H9 (cell line): ENCODE data around the gene OFD1. TPM values are rescaled to one million over a fixed set of nuclear protein-coding genes. Genes with fewer than 3 reads are reported as not detected.

ENCODE experiments used
- DNase-seq: peaks from one replicate; pipeline ENCODE4 v3.0.0-alpha.2; 2017
- H2AFZ ChIP-seq: one replicate; pipeline ENCODE4 v1.6.1; 2013; ENCODE audit warnings: mild to moderate bottlenecking, low read length, control low read depth, moderate library complexity
- H2AK5ac ChIP-seq: 2 replicates; pipeline ENCODE4 v1.6.1; 2013; ENCODE audit warnings: low read length, control low read depth, mixed read lengths; ENCODE audit not compliant: insufficient read length
- H2BK120ac ChIP-seq: one replicate; pipeline ENCODE4 v1.6.1; 2013; ENCODE audit warnings: low read depth, mild to moderate bottlenecking, low read length, control low read depth, inconsistent platforms; ENCODE audit not compliant: poor library complexity, severe bottlenecking
- H2BK12ac ChIP-seq: 2 replicates; pipeline ENCODE4 v1.6.1; 2013; ENCODE audit warnings: low read length, control low read depth, mixed read lengths, low read depth; ENCODE audit not compliant: insufficient read length
- H2BK15ac ChIP-seq: 2 replicates; pipeline ENCODE4 v1.6.1; 2013; ENCODE audit warnings: low read depth, low read length, control low read depth
- H2BK20ac ChIP-seq: one replicate; pipeline ENCODE4 v1.6.1; 2013; ENCODE audit warnings: low read depth, mild to moderate bottlenecking, low read length, control low read depth, inconsistent platforms; ENCODE audit not compliant: poor library complexity, severe bottlenecking
- H2BK5ac ChIP-seq: 2 replicates; pipeline ENCODE4 v1.6.1; 2013; ENCODE audit warnings: low read length, control low read depth, mixed read lengths; ENCODE audit not compliant: insufficient read length
- H3K14ac ChIP-seq: 2 replicates; pipeline ENCODE4 v1.6.1; 2013; ENCODE audit warnings: low read length, control low read depth; ENCODE audit not compliant: insufficient read depth
- H3K18ac ChIP-seq: 2 replicates; pipeline ENCODE4 v1.6.1; 2013; ENCODE audit warnings: low read depth, mild to moderate bottlenecking, mixed read lengths, low read length, control low read depth; ENCODE audit not compliant: insufficient read length
- H3K23ac ChIP-seq: 2 replicates; pipeline ENCODE4 v1.6.1; 2013; ENCODE audit warnings: low read length, control low read depth, mixed read lengths, low read depth; ENCODE audit not compliant: insufficient read length
- H3K23me2 ChIP-seq: 2 replicates; pipeline ENCODE4 v1.6.1; 2013; ENCODE audit warnings: low read depth, mild to moderate bottlenecking, mixed read lengths, low read length, control low read depth; ENCODE audit not compliant: insufficient read length, poor library complexity, severe bottlenecking
- H3K27ac ChIP-seq: 2 replicates; pipeline ENCODE4 v1.5.1; 2013; ENCODE audit warnings: low read length, control low read depth, mixed read lengths, low read depth; ENCODE audit not compliant: insufficient read length
- H3K27me3 ChIP-seq: 2 replicates; pipeline ENCODE4 v1.6.1; 2013; ENCODE audit warnings: low read length, control low read depth, inconsistent platforms; ENCODE audit not compliant: insufficient read depth
- H3K4ac ChIP-seq: 2 replicates; pipeline ENCODE4 v1.6.1; 2013; ENCODE audit warnings: low read depth, mild to moderate bottlenecking, control low read depth, inconsistent platforms, low read length, moderate library complexity
- H3K4me1 ChIP-seq: 2 replicates; pipeline ENCODE4 v1.6.1; 2013; ENCODE audit warnings: low read length, control low read depth, inconsistent platforms; ENCODE audit not compliant: insufficient read depth
- H3K4me2 ChIP-seq: 2 replicates; pipeline ENCODE4 v1.6.1; 2013; ENCODE audit warnings: low read length, control low read depth, mixed read lengths; ENCODE audit not compliant: insufficient read length, insufficient read depth
- H3K56ac ChIP-seq: 2 replicates; pipeline ENCODE4 v1.6.1; 2013; ENCODE audit warnings: low read depth, mild to moderate bottlenecking, mixed read lengths, low read length, control low read depth; ENCODE audit not compliant: insufficient read length
- H3K79me1 ChIP-seq: 2 replicates; pipeline ENCODE4 v1.6.1; 2013; ENCODE audit warnings: low read depth, mild to moderate bottlenecking, moderate library complexity, low read length, control low read depth, inconsistent platforms; ENCODE audit not compliant: insufficient read depth, poor library complexity, severe bottlenecking
- H3K79me2 ChIP-seq: 2 replicates; pipeline ENCODE4 v1.6.1; 2013; ENCODE audit warnings: low read length, control low read depth, inconsistent platforms; ENCODE audit not compliant: insufficient read depth
- H3K9ac ChIP-seq: 2 replicates; pipeline ENCODE4 v1.6.1; 2013; ENCODE audit warnings: low read length, control low read depth, mixed read lengths; ENCODE audit not compliant: insufficient read length; ENCODE audit errors: extremely low read depth
- H3K9me3 ChIP-seq: one replicate; pipeline ENCODE4 v1.6.1; 2013; ENCODE audit warnings: low read depth, low read length, inconsistent platforms; ENCODE audit not compliant: control insufficient read depth
- H3T11ph ChIP-seq: one replicate; pipeline ENCODE4 v1.6.1; 2013; ENCODE audit warnings: mild to moderate bottlenecking, low read length, control low read depth, inconsistent platforms
- H4K20me1 ChIP-seq: one replicate; pipeline ENCODE4 v1.6.1; 2013; ENCODE audit not compliant: control insufficient read depth, insufficient read length, insufficient read depth
- H4K5ac ChIP-seq: 2 replicates; pipeline ENCODE4 v1.6.1; 2013; ENCODE audit warnings: low read depth, mild to moderate bottlenecking, mixed read lengths, low read length, control low read depth; ENCODE audit not compliant: insufficient read length
- H4K8ac ChIP-seq: replicated peaks from 2 replicates; pipeline ENCODE4 v1.6.1; 2013; ENCODE audit warnings: low read length, control low read depth, mixed read lengths, low read depth; ENCODE audit not compliant: insufficient read length
- H4K91ac ChIP-seq: 2 replicates; pipeline ENCODE4 v1.6.1; 2013; ENCODE audit warnings: low read depth, mild to moderate bottlenecking, moderate library complexity, mixed read lengths, low read length, control low read depth; ENCODE audit not compliant: insufficient read length
- H3K27ac Mint-ChIP-seq, 3 experiments: 2 replicates in 2 of 3; 3 replicates in 1 of 3; pipeline ENCODE4 v1.8.0; 2020 to 2021; ENCODE audit warnings: mixed read lengths in 3 of 3, mild to moderate bottlenecking in 1 of 3, moderate library complexity in 1 of 3
- H3K27me3 Mint-ChIP-seq: 2 replicates; pipeline ENCODE4 v1.8.0; 2021; ENCODE audit warnings: low read depth, mild to moderate bottlenecking, moderate library complexity, mixed read lengths
- H3K36me3 Mint-ChIP-seq, 3 experiments: 2 replicates in 2 of 3; 3 replicates in 1 of 3; pipeline ENCODE4 v1.8.0; 2020 to 2021; ENCODE audit warnings: low read depth in 3 of 3, mixed read lengths in 3 of 3; ENCODE audit not compliant: insufficient read depth in 1 of 3
- H3K4me1 Mint-ChIP-seq, 2 experiments: 2 replicates each; pipeline ENCODE4 v1.8.0; 2020; ENCODE audit warnings: mixed read lengths in 2 of 2
- H3K4me3 Mint-ChIP-seq, 2 experiments: 2 replicates in 1 of 2; 3 replicates in 1 of 2; pipeline ENCODE4 v1.8.0; 2020 to 2021; ENCODE audit warnings: mild to moderate bottlenecking in 2 of 2, mixed read lengths in 2 of 2, moderate library complexity in 1 of 2
- H3K9me3 Mint-ChIP-seq, 2 experiments: 2 replicates in 1 of 2; 3 replicates in 1 of 2; pipeline ENCODE4 v1.8.0; 2020; ENCODE audit warnings: mild to moderate bottlenecking in 2 of 2, mixed read lengths in 2 of 2, moderate library complexity in 1 of 2
- WGBS: extraction: QIAGEN DNeasy Blood & Tissue Kit; methylation state at CpG from one replicate; pipeline ENCODE4 v1.1.7; 2013; ENCODE audit warnings: missing lambda C conversion rate, low lambda C conversion rate, mixed read lengths; ENCODE audit not compliant: insufficient read length; ENCODE audit errors: extremely low coverage; 5-methylcytosine and 5-hydroxymethylcytosine counted together
- total RNA-seq: library from RNA; stranded (reverse); gene quantifications from 2 replicates; pipeline ENCODE4 v1.2.1, GENCODE V29; 2021
- TF ChIP-seq, protein P1 (sequence below): fragments of 200-600 bp; sonication (generic); conservative IDR thresholded peaks from 3 replicates; pipeline ENCODE4 v1.8.0; 2021; ENCODE audit warnings: antibody characterized with exemption, mild to moderate bottlenecking

Gene OFD1
- total RNA-seq, 1 experiment from 2014 or later: 36.0 TPM

DNA sequence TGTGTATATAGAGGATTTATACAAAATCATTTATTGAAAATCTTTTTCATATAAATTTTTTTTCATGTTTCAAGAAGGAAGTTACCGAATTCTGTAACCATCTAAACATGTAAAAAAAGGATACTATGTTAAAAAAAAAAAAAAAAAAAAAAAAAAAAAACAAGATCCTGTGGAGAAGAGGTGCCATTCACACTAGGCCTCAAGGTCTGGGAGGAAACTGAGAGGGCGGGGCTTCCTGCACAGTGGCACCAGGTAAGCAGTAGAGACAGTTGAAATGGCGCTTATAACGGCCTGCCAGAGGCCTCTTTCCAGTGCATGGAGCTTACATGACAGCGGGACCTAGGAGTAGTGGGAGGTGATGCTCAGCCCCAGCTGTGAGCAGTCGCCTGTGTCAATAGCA, 17.6 kb upstream of the OFD1 start:
- H3K4me3 Mint-ChIP-seq: no peak overlapping the region
- no peak overlapping the region for H3K4ac ChIP-seq
- H3K9me3 Mint-ChIP-seq: peaks cover 14 to 36% of the 10 kb centered on the region in 2 experiments
- H3K14ac ChIP-seq: no peak overlapping the region
- no peak overlapping the region for H3K4me2 ChIP-seq
- no peak overlapping the region for H4K8ac ChIP-seq
- no peaks in the 10 kb centered on the region for H3K27me3 ChIP-seq
- H2AFZ ChIP-seq: no peak overlapping the region
- no peaks in the 10 kb centered on the region for H4K20me1 ChIP-seq
- no peak overlapping the region for H3K9ac ChIP-seq
- H3K9me3 ChIP-seq: no peaks in the 10 kb centered on the region
- TF ChIP-seq, protein P1, sequence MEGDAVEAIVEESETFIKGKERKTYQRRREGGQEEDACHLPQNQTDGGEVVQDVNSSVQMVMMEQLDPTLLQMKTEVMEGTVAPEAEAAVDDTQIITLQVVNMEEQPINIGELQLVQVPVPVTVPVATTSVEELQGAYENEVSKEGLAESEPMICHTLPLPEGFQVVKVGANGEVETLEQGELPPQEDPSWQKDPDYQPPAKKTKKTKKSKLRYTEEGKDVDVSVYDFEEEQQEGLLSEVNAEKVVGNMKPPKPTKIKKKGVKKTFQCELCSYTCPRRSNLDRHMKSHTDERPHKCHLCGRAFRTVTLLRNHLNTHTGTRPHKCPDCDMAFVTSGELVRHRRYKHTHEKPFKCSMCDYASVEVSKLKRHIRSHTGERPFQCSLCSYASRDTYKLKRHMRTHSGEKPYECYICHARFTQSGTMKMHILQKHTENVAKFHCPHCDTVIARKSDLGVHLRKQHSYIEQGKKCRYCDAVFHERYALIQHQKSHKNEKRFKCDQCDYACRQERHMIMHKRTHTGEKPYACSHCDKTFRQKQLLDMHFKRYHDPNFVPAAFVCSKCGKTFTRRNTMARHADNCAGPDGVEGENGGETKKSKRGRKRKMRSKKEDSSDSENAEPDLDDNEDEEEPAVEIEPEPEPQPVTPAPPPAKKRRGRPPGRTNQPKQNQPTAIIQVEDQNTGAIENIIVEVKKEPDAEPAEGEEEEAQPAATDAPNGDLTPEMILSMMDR: no peak
- H3K23ac ChIP-seq: no peak overlapping the region
- no peaks in the 10 kb centered on the region for H3K23me2 ChIP-seq
- no peak overlapping the region for H2BK12ac ChIP-seq
- H3T11ph ChIP-seq: no peak overlapping the region
- no peaks in the 10 kb centered on the region for H3K4me1 ChIP-seq
- H4K5ac ChIP-seq: no peak overlapping the region
- H3K27me3 Mint-ChIP-seq: no peaks in the 10 kb centered on the region
- 0 out of 4 replicates have a peak, but pooled peaks cover 0 to 3% of the 10 kb centered on the region in 2 experiments for H3K4me1 Mint-ChIP-seq
- no peak overlapping the region for H2AK5ac ChIP-seq
- no peak overlapping the region; a peak in 1 of 7 replicates for H3K27ac Mint-ChIP-seq
- H2BK15ac ChIP-seq: no peak overlapping the region
- H2BK20ac ChIP-seq: no peak overlapping the region
- H2BK5ac ChIP-seq: no peak overlapping the region
- no peak overlapping the region for H3K18ac ChIP-seq
- H3K56ac ChIP-seq: no peak overlapping the region
- DNase-seq: no peak
- no peak overlapping the region for H4K91ac ChIP-seq
- no peak overlapping the region for H3K27ac ChIP-seq
- H2BK120ac ChIP-seq: no peak overlapping the region
- no peaks in the 10 kb centered on the region for H3K79me1 ChIP-seq
- peaks cover 2% of the 10 kb centered on the region; the same call in 1 of the 2 replicates for H3K79me2 ChIP-seq
- H3K36me3 Mint-ChIP-seq: peaks cover 5 to 59% (median 28%) of the 10 kb centered on the region in 3 experiments; a peak in 6 of 7 replicates
- no CpG with 5 or more reads among the region's 6 CpGs for WGBS
